Pancreas (tissue), 10 donors: ENCODE results near the gene IL5RA. TPM values are rescaled to one million over a fixed set of nuclear protein-coding genes. Genes with fewer than 3 reads are reported as not detected.

Experiments used
- ATAC-seq, 4 donors: fragments of 200-7000 bp; cut with Tn5 transposase; one replicate each; pipeline versions ENCODE4 v1.8.0 to v1.9.1; 2020; ENCODE audit warnings: mild to moderate bottlenecking in 4 of 4, moderate library complexity in 4 of 4
- DNase-seq, 6 donors: peaks; one replicate each; pipeline ENCODE4 v3.0.0-alpha.2; 2020
- FAIRE-seq: peaks from 2 replicates; lab custom pipeline; 2012; peaks lifted over from hg19 to GRCh38; lab: Jason Lieb, UNC
- H3K27ac ChIP-seq, 4 donors: fragments of 200-600 bp; sonication (generic); 1 replicate in 3 of 4; 2 replicates in 1 of 4; pipeline versions ENCODE4 v1.5.0 to v1.8.0; 2020
- H3K27me3 ChIP-seq, 4 donors: fragments of 200-600 bp; one replicate each; pipeline ENCODE4 v1.8.0; 2021
- H3K36me3 ChIP-seq, 3 donors: fragments of 200-600 bp; sonication (generic) in 1 of 3; one replicate each; pipeline versions ENCODE4 v1.5.0 to v1.8.0; 2020 to 2021
- H3K4me1 ChIP-seq, 3 donors: fragments of 200-600 bp; one replicate each; pipeline ENCODE4 v1.8.0; 2021
- H3K4me3 ChIP-seq, 4 donors: fragments of 200-600 bp; sonication (generic) in 2 of 4; one replicate each; pipeline versions ENCODE4 v1.5.0 to v1.8.0; 2020 to 2021
- H3K9me3 ChIP-seq, 4 donors: fragments of 200-600 bp; one replicate each; pipeline ENCODE4 v1.8.0; 2021
- CTCF ChIP-seq, 4 donors: fragments of 200-600 bp; sonication (generic) in 3 of 4; IDR thresholded peaks; one replicate each; pipeline versions ENCODE4 v1.5.0 to v1.8.0; 2021; ENCODE audit warnings: antibody characterized with exemption in 4 of 4
- WGBS, 2 donors: extraction: QIAGEN DNeasy Blood & Tissue Kit; methylation state at CpG; one replicate each; pipeline ENCODE4 v1.1.7; 2013; 5-methylcytosine and 5-hydroxymethylcytosine counted together
- intact Hi-C, 3 donors: fragments of 100-400 bp; cut with DNase I; formaldehyde crosslinking; loops; one replicate each; pipeline versions ENCODE4 v1.11.1 to v1.14.2; 2022
- polyA plus RNA-seq, 2 donors: library from polyadenylated mRNA; stranded (reverse); fragments of 200-250 nt; gene quantifications; one replicate each; pipeline ENCODE4 v1.2.3, GENCODE V29; 2013
- total RNA-seq, 6 donors: library from RNA; stranded (reverse); fragmentation: NEBNext Ultra II Directional in 4 of 6; extraction: Animal tissue kit (Norgen Biotek cat#: 25700) in 4 of 6; gene quantifications; one replicate each; pipeline versions ENCODE4 v1.2.1 to v1.2.4, GENCODE V29; 2021 to 2023
- donor health status: healthy with polysubstance abuse.
- donor health status: DM: no; HTN: no; CAD: no; lungs with moderate emphysema.
- donor health status: DM: no; HTN: no; CAD: no.
- donor health status: control.
- donor health status: control.
- donor health status: Bipolar disorder and iron deficiency.
- donor health status: DM: yes; HTN: yes; CAD: no.
- donor health status: DM: no; HTN: no; CAD: no.
- donor health status: DM: no; HTN: no; CAD: no.
- donor health status: DM: yes; HTN: yes; CAD: no.

Gene IL5RA
- total and polyA plus RNA-seq, 8 donors, result 0.04 to 0.35 (median 0.14) TPM; not detected in 3

GRCh38 chr3:3037156-3037555 is 73.0 kb downstream of the IL5RA start:
- Histone ChIP-seq H3K9me3 (no peaks in the 10 kb centered on the region), H3K27me3 (no peaks in the 10 kb centered on the region), H3K36me3 (no peaks in the 10 kb centered on the region), H3K4me1 (no peaks in the 10 kb centered on the region), H3K4me3 (no peak overlapping the region), H3K27ac (no peak overlapping the region)
- no peak for TF ChIP-seq CTCF (IDR thresholded peaks at IDR 0.05)
- no peak for DNase-seq
- FAIRE-seq, result no peak
- 70 to 85% methylated on average over 13 of the region's 13 CpGs for WGBS, 2 donors
- intact Hi-C loops, result no loop called here
- no peak for ATAC-seq

DNA sequence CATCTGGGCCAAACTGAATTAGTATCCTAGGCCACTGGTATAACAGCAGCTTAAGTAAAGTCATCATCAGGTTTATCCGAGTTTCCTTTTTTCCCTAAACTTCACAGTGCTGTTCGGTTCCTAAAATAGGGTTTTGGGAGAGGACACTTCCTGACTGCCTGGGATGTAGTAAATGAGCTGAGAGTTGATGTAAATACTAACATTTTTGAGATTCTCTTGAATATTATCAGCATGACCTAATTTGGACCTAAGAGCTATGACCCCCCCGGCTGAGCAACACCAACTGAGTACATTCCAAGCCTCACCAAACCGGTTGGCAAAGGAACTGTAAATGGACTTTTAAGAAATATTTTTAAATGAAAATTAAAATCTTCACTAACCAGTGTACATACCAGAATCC is 78.8 kb downstream of the IL5RA start:
- ATAC-seq (no peak), DNase-seq (no peak), FAIRE-seq (no peak)
- intact Hi-C loops, result no loop called here
- H3K36me3 ChIP-seq, result no peaks in the 10 kb centered on the region
- 49 to 69% methylated on average over 4 of the region's 4 CpGs for whole genome bisulfite sequencing, 2 donors
- H3K9me3 ChIP-seq, result no peaks in the 10 kb centered on the region
- no peak for TF ChIP-seq CTCF (IDR thresholded peaks at IDR 0.05)
- H3K27me3 ChIP-seq, result no peaks in the 10 kb centered on the region
- H3K4me1 ChIP-seq, result no peaks in the 10 kb centered on the region
- H3K4me3 ChIP-seq, result no peak overlapping the region
- H3K27ac ChIP-seq, result no peak overlapping the region

DNA sequence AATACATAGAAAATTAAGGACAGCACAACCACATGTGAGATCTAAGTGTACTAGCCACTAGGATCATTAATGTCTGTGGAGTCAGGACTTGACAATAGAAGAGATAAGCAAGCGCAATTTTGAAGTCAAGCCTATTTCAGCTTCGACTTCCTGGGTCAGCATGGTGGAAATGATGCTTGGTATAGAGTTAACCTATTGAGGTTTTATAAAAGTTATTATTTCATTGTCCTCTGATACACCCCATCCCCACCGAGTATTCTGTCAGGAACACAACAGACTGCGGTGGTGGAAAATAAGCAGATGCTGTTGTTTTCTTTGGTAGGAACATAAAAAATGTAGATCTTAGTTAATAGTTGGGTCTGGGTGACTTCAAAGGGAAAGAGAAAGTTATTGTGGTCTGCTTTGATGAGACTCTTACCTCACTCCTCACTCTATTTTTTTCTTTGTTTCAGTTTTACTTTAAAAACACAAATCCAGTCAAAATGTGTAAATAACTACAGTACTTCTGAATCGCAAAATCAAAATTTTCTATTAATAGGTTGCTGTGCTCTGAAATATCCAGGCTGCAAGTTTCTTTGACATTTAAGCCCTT is 82.1 kb downstream of the IL5RA start:
- intact Hi-C loops, result no loop called here
- FAIRE-seq, result no peak
- no peak for DNase-seq
- no peaks in the 10 kb centered on the region for H3K4me1 ChIP-seq
- no peak overlapping the region for H3K27ac ChIP-seq
- H3K36me3 ChIP-seq, result no peaks in the 10 kb centered on the region
- TF ChIP-seq CTCF (IDR thresholded peaks at IDR 0.05), result no peak
- WGBS, 2 donors, result 61 to 76% methylated on average over 5 of the region's 5 CpGs
- no peak overlapping the region for H3K4me3 ChIP-seq
- no peak for ATAC-seq
- H3K9me3 ChIP-seq, result no peaks in the 10 kb centered on the region
- H3K27me3 ChIP-seq, result no peaks in the 10 kb centered on the region

DNA sequence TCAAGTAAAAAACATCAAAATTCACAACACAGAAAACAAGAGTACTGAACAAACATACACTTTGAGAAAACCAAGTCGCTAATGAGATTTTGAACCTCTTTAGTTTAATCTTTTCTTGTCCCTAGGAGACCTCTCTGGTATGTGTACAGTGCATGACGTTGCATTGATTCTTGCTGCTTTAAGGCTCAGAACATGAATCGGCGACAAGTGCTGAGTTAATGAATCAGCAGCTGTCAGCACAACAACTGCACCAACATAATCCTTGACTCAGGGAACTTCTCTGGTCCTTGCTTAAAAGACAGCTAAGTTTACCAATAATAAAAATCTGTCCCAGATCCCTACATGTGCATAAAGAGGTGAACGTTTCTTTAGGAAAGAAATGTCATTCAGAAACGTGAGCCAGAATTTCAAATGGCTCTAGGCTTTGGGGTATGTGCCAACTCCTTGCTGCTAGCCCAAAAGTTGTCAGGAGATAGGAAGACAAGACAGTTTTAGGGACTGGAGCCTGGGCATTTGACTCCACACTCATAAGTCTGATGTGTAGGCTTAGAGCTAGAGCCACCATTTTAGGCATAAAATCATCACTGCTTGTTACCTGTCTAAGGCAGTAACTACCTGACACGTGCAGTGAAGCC is 86.9 kb downstream of the IL5RA start:
- FAIRE-seq (no peak), ATAC-seq (peak in 2 of 4 donors; percentile 46), DNase-seq (no peak)
- Histone ChIP-seq H3K4me3 (no peak overlapping the region), H3K36me3 (no peaks in the 10 kb centered on the region), H3K9me3 (no peaks in the 10 kb centered on the region), H3K27ac (no peak overlapping the region), H3K27me3 (no peaks in the 10 kb centered on the region), H3K4me1 (no peaks in the 10 kb centered on the region)
- TF ChIP-seq CTCF (IDR thresholded peaks at IDR 0.05), result no peak
- 15% methylated on average over 7 of the region's 7 CpGs for WGBS, 2 donors
- intact Hi-C loops, result no loop called here

- Histone ChIP-seq H3K27me3 (no peaks in the 10 kb centered on the region), H3K27ac (no peak overlapping the region), H3K4me3 (no peak overlapping the region), H3K9me3 (no peaks in the 10 kb centered on the region), H3K36me3 (no peaks in the 10 kb centered on the region), H3K4me1 (peaks cover 0 to 3% (median 0%) of the 10 kb centered on the region in 3 donors)
- FAIRE-seq (no peak), DNase-seq (no peak), ATAC-seq (no peak)
- 67 to 75% methylated on average over 7 of the region's 7 CpGs for WGBS, 2 donors
- intact Hi-C loops, result no loop called here
- no peak for TF ChIP-seq CTCF (IDR thresholded peaks at IDR 0.05)
Measured at GRCh38 chr3:3020209-3020608, 90.0 kb downstream of the IL5RA start.
